Keratinocyte (primary cell): ENCODE measurements around the gene ATP6V1C2. TPM values are rescaled to one million over a fixed set of nuclear protein-coding genes. Genes with fewer than 3 reads are reported as not detected.

Experiments
- DNase-seq: peaks from one replicate; pipeline ENCODE4 v3.0.0-alpha.2; 2011; ENCODE audit warnings: low read depth, missing footprints, low spot score
- FAIRE-seq: peaks from 2 replicates; lab custom pipeline; 2011; peaks lifted over from hg19 to GRCh38; lab: Jason Lieb, UNC
- H2AFZ ChIP-seq: 2 replicates; pipeline ENCODE4 v1.6.0; 2012; ENCODE audit warnings: low read length, control low read depth, inconsistent platforms; ENCODE audit not compliant: control insufficient read depth
- H3K27ac ChIP-seq: 2 replicates; pipeline ENCODE4 v1.5.1; 2011; ENCODE audit warnings: low read length; ENCODE audit not compliant: control insufficient read depth, insufficient read depth
- H3K27me3 ChIP-seq: 3 replicates; pipeline ENCODE4 v1.6.0; 2011; ENCODE audit warnings: low read length; ENCODE audit not compliant: control insufficient read depth, insufficient read depth; ENCODE audit errors: extremely low read depth
- H3K36me3 ChIP-seq, 2 experiments: 2 replicates in 1 of 2; 3 replicates in 1 of 2; pipeline ENCODE4 v1.5.1; 2011; ENCODE audit warnings: low read length in 2 of 2, mild to moderate bottlenecking in 1 of 2; ENCODE audit not compliant: control insufficient read depth in 2 of 2, insufficient read depth in 2 of 2; ENCODE audit errors: extremely low read depth in 1 of 2
- H3K4me1 ChIP-seq: 3 replicates; pipeline ENCODE4 v1.5.1; 2011; ENCODE audit warnings: low read length; ENCODE audit not compliant: control insufficient read depth, insufficient read depth; ENCODE audit errors: extremely low read depth
- H3K4me2 ChIP-seq: 3 replicates; pipeline ENCODE4 v1.6.0; 2011; ENCODE audit warnings: low read depth, low read length; ENCODE audit not compliant: control insufficient read depth, insufficient read depth; ENCODE audit errors: extremely low read depth
- H3K4me3 ChIP-seq, 3 experiments: fragments of 200-600 bp in 1 of 3; sonication (generic) in 1 of 3; 2 replicates in 2 of 3; 3 replicates in 1 of 3; pipeline ENCODE4 v1.5.1; 2011 to 2016; ENCODE audit warnings: low read length in 3 of 3, mild to moderate bottlenecking in 3 of 3, control low read depth in 2 of 3, inconsistent platforms in 1 of 3, low read depth in 1 of 3, mixed read lengths in 1 of 3, mixed run types in 1 of 3, moderate library complexity in 1 of 3; ENCODE audit not compliant: control insufficient read depth in 2 of 3, insufficient read depth in 2 of 3; ENCODE audit errors: extremely low read depth in 1 of 3
- H3K79me2 ChIP-seq: 2 replicates; pipeline ENCODE4 v1.6.0; 2012; ENCODE audit warnings: low read length; ENCODE audit not compliant: control insufficient read depth, insufficient read depth
- H3K9ac ChIP-seq: 3 replicates; pipeline ENCODE4 v1.6.0; 2011; ENCODE audit warnings: low read length; ENCODE audit not compliant: control insufficient read depth, insufficient read depth; ENCODE audit errors: extremely low read depth
- H3K9me1 ChIP-seq: 3 replicates; pipeline ENCODE4 v1.6.0; 2011; ENCODE audit warnings: low read length; ENCODE audit not compliant: control insufficient read depth, insufficient read depth; ENCODE audit errors: extremely low read depth
- H3K9me3 ChIP-seq: 2 replicates; pipeline ENCODE4 v1.5.1; 2012; ENCODE audit warnings: low read depth, low read length; ENCODE audit not compliant: control insufficient read depth
- H4K20me1 ChIP-seq: 3 replicates; pipeline ENCODE4 v1.6.0; 2011; ENCODE audit warnings: low read length; ENCODE audit not compliant: control insufficient read depth, insufficient read depth; ENCODE audit errors: extremely low read depth
- CTCF ChIP-seq, 3 experiments: IDR thresholded peaks in 1 of 3; conservative IDR thresholded peaks in 1 of 3; optimal IDR thresholded peaks in 1 of 3; 2 replicates in 2 of 3; 3 replicates in 1 of 3; pipeline versions ENCODE3 to v1.5.1; 2011; ENCODE audit warnings: low read length in 3 of 3, mild to moderate bottlenecking in 3 of 3, moderate library complexity in 2 of 3, control low read depth in 1 of 3, inconsistent platforms in 1 of 3; ENCODE audit not compliant: insufficient read depth in 2 of 3; ENCODE audit errors: extremely low read depth in 1 of 3
- EZH2 ChIP-seq: IDR thresholded peaks from one replicate; pipeline ENCODE4 v1.6.1; 2012; ENCODE audit warnings: inconsistent platforms, mild to moderate bottlenecking, low read length, moderate library complexity
- dilution Hi-C: fragments of 300-500 bp; cut with MboI; formaldehyde crosslinking; loops from one replicate; pipeline ENCODE4 v1.7.0; 2020; ENCODE audit warnings: low sequenced_read_pairs; ENCODE audit not compliant: extremely low pct_ligation_motif_present
- polyA plus RNA-seq, 5 experiments: library from polyadenylated mRNA; depleted of rRNA in 3 of 5; stranded (reverse) in 3 of 5; stranded (forward) in 1 of 5; unstranded in 1 of 5; fragments of >200 nt; gene quantifications; 1 replicate in 1 of 5; 2 replicates in 3 of 5; 3 replicates in 1 of 5; pipeline versions ENCODE4 v1.2.1 to v1.2.3, GENCODE V29; 2011 to 2012; ENCODE audit warnings: missing spikeins in 2 of 5, low read depth in 1 of 5, low replicate concordance in 1 of 5

ATP6V1C2 gene
- polyA plus RNA-seq, 1 donor (not counting 4 experiments of a cell fraction or from before 2014, with no cell fraction given): 0.55 TPM

- no peak for TF ChIP-seq CTCF (optimal IDR thresholded peaks at IDR 0.05 in 1 of 3, IDR thresholded peaks at IDR 0.05 in 1 of 3, conservative IDR thresholded peaks at IDR 0.05 in 1 of 3; ENCODE audit: extremely low read depth in 1 of 3, insufficient read depth in 2 of 3, low read length in 3 of 3)
- TF ChIP-seq EZH2: no peak
- no peak for FAIRE-seq
- dilution Hi-C loops: no loop called here
- no peak overlapping the region for H3K9ac ChIP-seq
- H3K27ac ChIP-seq: no peak overlapping the region
- H3K79me2 ChIP-seq: no peaks in the 10 kb centered on the region
- H3K36me3 ChIP-seq: no peaks in the 10 kb centered on the region
- DNase-seq: no peak
- no peaks in the 10 kb centered on the region for H3K9me3 ChIP-seq
- H3K4me3 ChIP-seq: no peak overlapping the region
- no peaks in the 10 kb centered on the region for H4K20me1 ChIP-seq
- H3K9me1 ChIP-seq: no peaks in the 10 kb centered on the region
- no peak overlapping the region for H2AFZ ChIP-seq
- no peaks in the 10 kb centered on the region for H3K27me3 ChIP-seq
- H3K4me2 ChIP-seq: no peak overlapping the region
- no peaks in the 10 kb centered on the region for H3K4me1 ChIP-seq
These were observed 29.2 kb downstream of the ATP6V1C2 start for GRCh38 chr2:10750610-10751009.

GRCh38 chr2:10752236-10752635, 30.8 kb downstream of the ATP6V1C2 start:
- no peak for DNase-seq
- no peak overlapping the region for H2AFZ ChIP-seq
- no peak overlapping the region for H3K4me3 ChIP-seq
- H3K36me3 ChIP-seq: no peaks in the 10 kb centered on the region
- H3K27ac ChIP-seq: no peak overlapping the region
- no peaks in the 10 kb centered on the region for H3K9me1 ChIP-seq
- TF ChIP-seq EZH2 (no peak), CTCF (optimal IDR thresholded peaks at IDR 0.05 in 1 of 3, IDR thresholded peaks at IDR 0.05 in 1 of 3, conservative IDR thresholded peaks at IDR 0.05 in 1 of 3; ENCODE audit: extremely low read depth in 1 of 3, insufficient read depth in 2 of 3, low read length in 3 of 3) (no peak)
- no peak for FAIRE-seq
- H4K20me1 ChIP-seq: no peaks in the 10 kb centered on the region
- H3K4me2 ChIP-seq: no peak overlapping the region
- no peaks in the 10 kb centered on the region for H3K79me2 ChIP-seq
- dilution Hi-C loops: no loop called here
- H3K9me3 ChIP-seq: no peaks in the 10 kb centered on the region
- no peaks in the 10 kb centered on the region for H3K27me3 ChIP-seq
- H3K9ac ChIP-seq: no peak overlapping the region
- no peaks in the 10 kb centered on the region for H3K4me1 ChIP-seq
